HG03175 (cell line): ENCODE measurements around the gene CLINT1.
A peak's percentile ranks its signal among the peaks of the same experiment; 100 is the strongest.
"Not testable (repeated sequence)": the region's sequence is repeated elsewhere in the genome, so short reads cannot be mapped to it uniquely, and the experiment has no call there.

Source experiments
- ATAC-seq: cut with Tn5 transposase; IDR thresholded peaks from one replicate; pipeline ENCODE4 v1.9.1; 2021; ENCODE audit warnings: mild to moderate bottlenecking, moderate library complexity; ENCODE audit not compliant: unreplicated experiment

CLINT1 gene

GRCh38 chr5:157858527-157859226 is at the start of gene CLINT1:
CLINT1 (minus strand) TSS chr5:157859145; CDS start chr5:157858970, 175 bp downstream.
- peak; percentile 48 for ATAC-seq

- ATAC-seq, result no peak
Measured at GRCh38 chr5:157908459-157908858, 49.5 kb upstream of the CLINT1 start.

- no peak for ATAC-seq
Measured at GRCh38 chr5:157907479-157907878, 48.5 kb upstream of the CLINT1 start.

- ATAC-seq, result no peak
Measured at GRCh38 chr5:157903117-157903450, 44.1 kb upstream of the CLINT1 start.

- ATAC-seq, result no peak
Measured at GRCh38 chr5:157902449-157903116, 43.6 kb upstream of the CLINT1 start.

GRCh38 chr5:157900644-157901043 is 41.7 kb upstream of the CLINT1 start:
- no peak for ATAC-seq

- no peak for ATAC-seq
Measured at GRCh38 chr5:157893611-157894010, 34.7 kb upstream of the CLINT1 start.

- ATAC-seq, result no peak
Measured at GRCh38 chr5:157892974-157893373, 34.0 kb upstream of the CLINT1 start.

- no peak for ATAC-seq
Measured at GRCh38 chr5:157890836-157891597, 32.1 kb upstream of the CLINT1 start.

GRCh38 chr5:157888814-157889532 is 30.0 kb upstream of the CLINT1 start:
- ATAC-seq, result no peak

- ATAC-seq, result no peak
Measured at GRCh38 chr5:157886796-157887380, 27.9 kb upstream of the CLINT1 start.

- not testable (repeated sequence) for ATAC-seq
Measured at GRCh38 chr5:157885051-157885450, 26.1 kb upstream of the CLINT1 start.

- ATAC-seq, result not testable (repeated sequence)
Measured at GRCh38 chr5:157881498-157881897, 22.6 kb upstream of the CLINT1 start.

GRCh38 chr5:157877821-157878220 is 18.9 kb upstream of the CLINT1 start:
- ATAC-seq, result no peak

GRCh38 chr5:157874861-157875260 is 15.9 kb upstream of the CLINT1 start:
- no peak for ATAC-seq

GRCh38 chr5:157870837-157871834 is 12.2 kb upstream of the CLINT1 start:
- ATAC-seq, result no peak

GRCh38 chr5:157867751-157868387 is 8.9 kb upstream of the CLINT1 start:
- ATAC-seq, result no peak

GRCh38 chr5:157866536-157866935 is 7.6 kb upstream of the CLINT1 start:
- no peak for ATAC-seq

GRCh38 chr5:157865781-157866180 is 6.8 kb upstream of the CLINT1 start:
- ATAC-seq, result no peak
